22Rv1 (cell line): ENCODE data around the gene SARDH.
A peak's percentile ranks its signal among the peaks of the same experiment; 100 is the strongest.

Experiments
- CTCF ChIP-seq: fragments of 450-650 bp; IDR thresholded peaks from 2 replicates; pipeline ENCODE4 v1.5.1; 2017; ENCODE audit warnings: mild to moderate bottlenecking
- ZFX ChIP-seq: fragments of 450-650 bp; IDR thresholded peaks from 2 replicates; pipeline ENCODE4 v1.6.1; 2017; ENCODE audit warnings: antibody characterized with exemption, borderline replicate concordance

- TF ChIP-seq CTCF: peak; percentile 41
- TF ChIP-seq ZFX: no peak
Observed at GRCh38 chr9:133726401-133727276, 11.5 kb downstream of the SARDH start.
